Uterus (tissue), 2 donors: ENCODE measurements around the gene SMIM38.

Experiments used
- POLR2A ChIP-seq, 2 donors: fragments of 450-650 bp; IDR thresholded peaks; one replicate each; pipeline ENCODE4 v1.6.1; 2016; ENCODE audit warnings: antibody characterized with exemption in 2 of 2, mild to moderate bottlenecking in 1 of 2, moderate library complexity in 1 of 2
- TF ChIP-seq, protein P1 (sequence below), 4 experiments: fragments of 200-600 bp in 2 of 4; fragments of 450-650 bp in 2 of 4; sonication (generic) in 2 of 4; IDR thresholded peaks; one replicate each; pipeline ENCODE4 v1.5.1; 2016 to 2019; ENCODE audit warnings: antibody characterized with exemption in 4 of 4, mild to moderate bottlenecking in 2 of 4, moderate library complexity in 1 of 4

DNA sequence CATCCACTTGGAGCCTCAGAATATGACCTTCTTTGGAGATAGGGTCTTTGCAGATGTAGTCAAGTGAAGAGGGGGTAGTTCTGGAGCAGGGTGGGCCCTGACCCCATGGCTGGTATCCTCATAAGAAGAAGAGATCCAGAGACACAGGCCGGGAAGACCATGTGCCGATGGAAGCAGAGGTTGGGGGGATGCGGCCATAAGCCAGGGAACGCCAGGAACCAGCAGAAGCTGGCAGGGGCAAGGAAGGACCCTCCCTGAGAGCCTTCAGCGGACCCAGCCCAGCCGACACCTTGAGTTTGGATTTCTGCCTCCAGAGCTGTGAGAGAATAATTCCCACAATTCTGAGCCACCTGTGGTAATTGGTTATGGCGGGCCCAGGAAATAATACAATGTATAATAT, 26.1 kb upstream of the SMIM38 start:
- TF ChIP-seq, protein P1, sequence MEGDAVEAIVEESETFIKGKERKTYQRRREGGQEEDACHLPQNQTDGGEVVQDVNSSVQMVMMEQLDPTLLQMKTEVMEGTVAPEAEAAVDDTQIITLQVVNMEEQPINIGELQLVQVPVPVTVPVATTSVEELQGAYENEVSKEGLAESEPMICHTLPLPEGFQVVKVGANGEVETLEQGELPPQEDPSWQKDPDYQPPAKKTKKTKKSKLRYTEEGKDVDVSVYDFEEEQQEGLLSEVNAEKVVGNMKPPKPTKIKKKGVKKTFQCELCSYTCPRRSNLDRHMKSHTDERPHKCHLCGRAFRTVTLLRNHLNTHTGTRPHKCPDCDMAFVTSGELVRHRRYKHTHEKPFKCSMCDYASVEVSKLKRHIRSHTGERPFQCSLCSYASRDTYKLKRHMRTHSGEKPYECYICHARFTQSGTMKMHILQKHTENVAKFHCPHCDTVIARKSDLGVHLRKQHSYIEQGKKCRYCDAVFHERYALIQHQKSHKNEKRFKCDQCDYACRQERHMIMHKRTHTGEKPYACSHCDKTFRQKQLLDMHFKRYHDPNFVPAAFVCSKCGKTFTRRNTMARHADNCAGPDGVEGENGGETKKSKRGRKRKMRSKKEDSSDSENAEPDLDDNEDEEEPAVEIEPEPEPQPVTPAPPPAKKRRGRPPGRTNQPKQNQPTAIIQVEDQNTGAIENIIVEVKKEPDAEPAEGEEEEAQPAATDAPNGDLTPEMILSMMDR (IDR thresholded peaks at IDR 0.05): no peak
- no peak for TF ChIP-seq POLR2A (IDR thresholded peaks at IDR 0.05)
